GM18502 (cell line): ENCODE data around the gene BEST1.
"Not testable (repeated sequence)": the region's sequence is repeated elsewhere in the genome, so short reads cannot be mapped to it uniquely, and the experiment has no call there.

Source experiments
- ATAC-seq: cut with Tn5 transposase; IDR thresholded peaks from one replicate; pipeline ENCODE4 v1.9.1; 2021; ENCODE audit warnings: mild to moderate bottlenecking; ENCODE audit not compliant: unreplicated experiment, poor library complexity

BEST1 gene

DNA sequence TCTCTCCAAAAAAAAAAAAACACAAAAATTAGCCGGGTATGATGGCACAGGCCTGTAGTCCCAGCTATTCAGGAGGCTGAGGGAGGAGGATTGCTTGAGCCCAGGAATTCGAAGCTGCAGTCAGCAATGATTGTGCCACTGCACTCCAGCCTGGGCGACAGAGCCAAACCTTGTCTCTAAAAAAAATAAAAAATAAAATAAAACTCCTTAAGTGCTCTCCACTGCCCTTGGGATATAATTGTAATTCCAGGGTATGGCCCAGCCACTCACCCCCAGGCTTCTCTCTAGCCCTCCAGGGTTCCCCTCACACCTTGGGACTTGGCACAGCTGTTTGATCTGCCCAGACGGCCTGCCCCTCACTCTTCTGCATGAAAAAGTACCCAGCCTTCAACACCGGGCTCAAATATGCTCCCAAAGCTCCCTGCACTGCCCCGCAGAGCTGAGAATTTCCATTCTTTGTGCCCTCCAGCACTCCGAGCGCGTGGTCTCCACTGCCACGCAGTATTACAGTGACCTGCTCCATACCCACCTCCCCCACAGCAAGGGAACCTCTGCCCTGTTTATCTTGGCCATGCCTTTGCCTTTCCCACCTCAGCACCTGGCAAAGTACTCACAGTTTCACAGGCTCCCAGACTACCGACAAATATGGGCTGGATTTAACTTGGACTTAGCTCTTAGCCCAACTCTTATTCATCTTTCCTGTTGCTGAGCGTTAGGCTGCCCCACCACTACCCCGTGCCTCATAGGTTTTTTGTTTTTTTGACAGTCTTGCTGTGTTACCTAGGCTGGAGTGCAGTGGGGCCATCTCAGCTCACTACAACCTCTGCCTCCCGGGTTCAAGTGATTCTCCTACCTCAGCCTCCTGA, 24.8 kb downstream of the BEST1 start:
- no peak for ATAC-seq

DNA sequence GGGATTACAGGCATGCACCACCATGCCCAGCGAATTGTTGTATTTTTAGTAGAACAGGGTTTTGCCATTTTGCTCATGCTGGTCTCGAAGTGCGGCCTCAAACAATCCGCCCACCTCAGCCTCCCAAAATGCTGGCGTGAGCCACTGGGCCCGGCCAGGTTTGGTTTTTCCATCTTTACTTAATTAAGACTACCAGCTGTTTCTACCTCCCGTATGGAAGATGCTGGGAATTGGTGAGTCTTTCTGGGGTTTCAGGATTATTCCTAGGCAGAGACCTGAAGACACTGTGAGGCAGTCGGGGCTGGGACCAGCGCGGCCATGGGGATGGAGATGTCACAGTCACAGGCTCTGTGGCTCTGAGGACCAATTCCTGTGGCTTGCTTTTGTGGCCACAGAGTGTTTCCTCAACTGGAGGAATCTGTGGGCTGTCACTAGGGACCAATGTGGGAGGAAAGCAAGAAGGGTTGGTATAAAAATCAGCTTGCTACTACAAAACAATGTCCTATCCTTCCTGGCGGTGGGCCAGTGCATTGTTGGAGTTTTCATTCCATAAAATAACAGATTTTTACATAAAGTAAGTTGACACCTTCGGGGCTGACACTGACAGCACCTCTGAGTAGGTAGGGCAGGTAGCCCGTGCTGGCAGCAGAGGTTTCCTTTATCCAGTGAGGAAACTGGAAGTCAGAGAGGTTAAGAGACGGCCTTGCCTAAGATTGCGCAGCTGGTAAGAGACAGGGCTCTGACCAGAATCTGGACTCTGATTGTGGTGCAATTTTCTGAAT, 25.7 kb downstream of the BEST1 start:
- no peak for ATAC-seq

- ATAC-seq: no peak
Measured at GRCh38 chr11:61976420-61976800, 26.3 kb downstream of the BEST1 start.

DNA sequence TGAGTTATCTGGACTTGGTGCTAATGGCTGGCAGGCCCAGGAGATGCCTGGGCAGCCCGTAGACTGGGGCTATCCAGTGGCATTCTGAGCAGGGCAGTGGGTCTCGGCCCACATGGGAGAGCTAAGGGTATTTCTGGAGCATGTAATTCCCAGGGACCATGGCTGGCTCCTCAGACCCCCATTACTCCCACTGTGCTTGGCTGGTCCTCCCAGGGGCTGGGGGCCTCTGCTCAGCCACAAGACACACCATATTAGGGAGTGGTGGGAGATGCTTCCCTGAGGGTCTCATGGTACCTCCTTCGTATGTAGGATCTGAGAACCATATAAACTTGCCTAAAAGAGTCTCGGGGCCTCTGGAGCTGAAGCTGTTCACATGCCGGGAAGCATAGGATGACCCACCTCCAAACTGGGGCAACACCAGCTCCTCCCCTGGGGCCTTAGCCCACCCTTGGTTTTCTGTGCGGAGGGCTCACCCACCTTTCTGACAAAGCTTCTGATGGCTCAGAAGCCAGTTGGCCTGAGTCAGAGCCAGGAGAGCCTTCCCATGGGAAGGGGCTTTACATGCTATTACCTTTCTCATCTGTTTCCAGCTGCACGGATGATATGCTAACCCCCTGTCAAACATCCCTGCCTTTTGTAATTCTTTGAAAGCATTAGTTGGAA, 26.8 kb downstream of the BEST1 start:
- no peak for ATAC-seq

- no peak for ATAC-seq
Measured at GRCh38 chr11:61978703-61979661, 28.8 kb downstream of the BEST1 start.

- no peak for ATAC-seq
Measured at GRCh38 chr11:61980783-61981541, 30.8 kb downstream of the BEST1 start.

DNA sequence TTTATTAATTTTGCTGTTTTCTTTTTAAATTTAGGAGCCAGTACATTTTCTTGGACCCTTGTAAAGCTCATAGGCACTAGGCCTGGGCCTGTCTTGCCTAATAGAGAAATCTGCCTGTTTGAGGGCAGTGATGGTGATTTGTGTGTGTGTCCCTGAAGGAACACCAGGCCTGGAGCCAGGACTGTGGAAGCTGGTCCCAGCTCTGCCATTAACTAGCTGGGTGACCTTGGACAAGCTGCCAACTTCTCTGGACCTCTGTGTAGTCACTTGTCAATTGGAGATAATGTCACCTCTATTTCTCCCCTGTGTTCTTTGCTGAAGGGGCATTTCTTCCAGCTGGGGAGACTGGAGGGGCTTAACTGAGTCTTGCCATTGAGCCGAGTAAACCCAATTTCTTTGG, 33.3 kb downstream of the BEST1 start:
- no peak for ATAC-seq

- ATAC-seq: no peak
Measured at GRCh38 chr11:61985869-61986268, 35.7 kb downstream of the BEST1 start.

- ATAC-seq: no peak
Measured at GRCh38 chr11:61994981-61995380, 44.8 kb downstream of the BEST1 start.

GRCh38 chr11:61996933-61997332, 46.8 kb downstream of the BEST1 start:
- ATAC-seq: no peak

- no peak for ATAC-seq
Measured at GRCh38 chr11:61999141-61999975, 49.2 kb downstream of the BEST1 start.

GRCh38 chr11:62000539-62001446, 50.6 kb downstream of the BEST1 start:
- no peak for ATAC-seq

GRCh38 chr11:62001450-62002191, 51.5 kb downstream of the BEST1 start:
- ATAC-seq: no peak

DNA sequence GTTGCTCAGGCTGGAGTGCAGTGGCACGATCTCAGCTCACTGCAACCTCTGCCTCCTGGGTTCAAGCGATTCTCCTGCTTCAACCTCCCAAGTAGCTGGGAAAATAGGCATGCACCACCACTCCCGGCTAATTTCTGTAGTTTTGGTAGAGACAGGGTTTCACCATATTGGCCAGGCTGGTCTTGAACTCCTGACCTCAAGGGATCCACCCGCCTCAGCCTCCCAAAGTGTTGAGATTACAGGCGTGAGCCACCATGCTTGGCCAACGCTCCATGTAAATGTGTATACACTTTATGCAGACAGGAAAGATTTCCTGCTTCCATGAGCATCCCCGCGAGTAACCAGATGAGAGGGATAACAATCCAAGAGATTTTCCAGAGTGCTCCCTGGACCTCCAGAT, 52.1 kb downstream of the BEST1 start:
- not testable (repeated sequence) for ATAC-seq

- peak; percentile 49 for ATAC-seq
Measured at GRCh38 chr11:62004473-62004872, 54.3 kb downstream of the BEST1 start.

GRCh38 chr11:62008193-62008592, 58.0 kb downstream of the BEST1 start:
- no peak for ATAC-seq
